Skeletal muscle satellite cell (primary cell): Measurements from ENCODE around the gene FAM110A.

Experiments
- H3K27me3 ChIP-seq: 2 replicates; pipeline ENCODE4 v1.7.0; 2013; ENCODE audit warnings: low read length; ENCODE audit not compliant: control insufficient read depth, insufficient read depth
- H3K36me3 ChIP-seq: 2 replicates; pipeline ENCODE4 v1.7.0; 2013; ENCODE audit warnings: mild to moderate bottlenecking, control low read depth, low read length; ENCODE audit not compliant: insufficient read depth
- H3K4me1 ChIP-seq: 2 replicates; pipeline ENCODE4 v1.7.0; 2013; ENCODE audit warnings: low read length; ENCODE audit not compliant: control insufficient read depth, insufficient read depth
- H3K4me2 ChIP-seq: 2 replicates; pipeline ENCODE4 v1.7.0; 2013; ENCODE audit warnings: mild to moderate bottlenecking, low read length
- H3K4me3 ChIP-seq: 2 replicates; pipeline ENCODE4 v1.7.0; 2013; ENCODE audit warnings: low read length
- H3K9ac ChIP-seq: 2 replicates; pipeline ENCODE4 v1.7.0; 2013; ENCODE audit warnings: mild to moderate bottlenecking, low read depth, low read length, moderate library complexity
- H3K9me3 ChIP-seq: replicated peaks from 2 replicates; pipeline ENCODE4 v1.7.0; 2013; ENCODE audit warnings: mild to moderate bottlenecking, control low read depth, low read length

FAM110A gene

GRCh38 chr20:815226-815625 lies 18.3 kb upstream of the FAM110A start:
- H3K4me2 ChIP-seq = no peak overlapping the region
- H3K9ac ChIP-seq = no peak overlapping the region
- H3K4me3 ChIP-seq = no peak overlapping the region
- no peaks in the 10 kb centered on the region for H3K4me1 ChIP-seq
- peaks cover 9% of the 10 kb centered on the region for H3K27me3 ChIP-seq
- H3K36me3 ChIP-seq = no peaks in the 10 kb centered on the region
- no peaks in the 10 kb centered on the region for H3K9me3 ChIP-seq

- H3K4me1 ChIP-seq = no peaks in the 10 kb centered on the region
- H3K9ac ChIP-seq = no peak overlapping the region
- H3K4me2 ChIP-seq = no peak overlapping the region
- no peak overlapping the region for H3K4me3 ChIP-seq
- H3K9me3 ChIP-seq = no peaks in the 10 kb centered on the region
- peaks cover 7% of the 10 kb centered on the region for H3K27me3 ChIP-seq
- H3K36me3 ChIP-seq = no peaks in the 10 kb centered on the region
Measured at GRCh38 chr20:815914-816606, 17.5 kb upstream of the FAM110A start.

- Histone ChIP-seq H3K9me3 (no peaks in the 10 kb centered on the region), H3K9ac (no peak overlapping the region), H3K4me1 (no peaks in the 10 kb centered on the region), H3K36me3 (no peaks in the 10 kb centered on the region), H3K27me3 (peaks cover 7% of the 10 kb centered on the region), H3K4me3 (no peak overlapping the region), H3K4me2 (no peak overlapping the region)
Measured at GRCh38 chr20:818001-818664, 15.4 kb upstream of the FAM110A start.

- Histone ChIP-seq H3K36me3 (no peaks in the 10 kb centered on the region), H3K9me3 (no peaks in the 10 kb centered on the region), H3K27me3 (no peaks in the 10 kb centered on the region), H3K4me1 (no peaks in the 10 kb centered on the region), H3K9ac (no peak overlapping the region), H3K4me3 (no peak overlapping the region), H3K4me2 (no peak overlapping the region)
Measured at GRCh38 chr20:819680-820322, 13.7 kb upstream of the FAM110A start.

- no peaks in the 10 kb centered on the region for H3K36me3 ChIP-seq
- no peaks in the 10 kb centered on the region for H3K9me3 ChIP-seq
- no peak overlapping the region for H3K4me2 ChIP-seq
- H3K9ac ChIP-seq = no peak overlapping the region
- H3K4me3 ChIP-seq = no peak overlapping the region
- H3K27me3 ChIP-seq = no peaks in the 10 kb centered on the region
- H3K4me1 ChIP-seq = no peaks in the 10 kb centered on the region
Measured at GRCh38 chr20:820323-820953, 13.1 kb upstream of the FAM110A start.

GRCh38 chr20:821046-821730 lies 12.3 kb upstream of the FAM110A start:
- H3K9me3 ChIP-seq = no peaks in the 10 kb centered on the region
- H3K4me2 ChIP-seq = no peak overlapping the region
- H3K36me3 ChIP-seq = no peaks in the 10 kb centered on the region
- H3K4me3 ChIP-seq = no peak overlapping the region
- H3K27me3 ChIP-seq = no peaks in the 10 kb centered on the region
- H3K9ac ChIP-seq = no peak overlapping the region
- H3K4me1 ChIP-seq = no peaks in the 10 kb centered on the region

GRCh38 chr20:821731-822065 lies 11.8 kb upstream of the FAM110A start:
- Histone ChIP-seq H3K4me1 (no peaks in the 10 kb centered on the region), H3K27me3 (no peaks in the 10 kb centered on the region), H3K9ac (no peak overlapping the region), H3K4me2 (no peak overlapping the region), H3K9me3 (no peaks in the 10 kb centered on the region), H3K4me3 (no peak overlapping the region), H3K36me3 (no peaks in the 10 kb centered on the region)

GRCh38 chr20:822651-823573 lies 10.6 kb upstream of the FAM110A start:
- Histone ChIP-seq H3K4me2 (no peak overlapping the region), H3K27me3 (no peaks in the 10 kb centered on the region), H3K36me3 (no peaks in the 10 kb centered on the region), H3K4me1 (no peaks in the 10 kb centered on the region), H3K4me3 (no peak overlapping the region), H3K9me3 (no peaks in the 10 kb centered on the region), H3K9ac (no peak overlapping the region)

GRCh38 chr20:823574-823902 lies 10.0 kb upstream of the FAM110A start:
- no peaks in the 10 kb centered on the region for H3K4me1 ChIP-seq
- no peaks in the 10 kb centered on the region for H3K9me3 ChIP-seq
- no peaks in the 10 kb centered on the region for H3K27me3 ChIP-seq
- H3K9ac ChIP-seq = no peak overlapping the region
- H3K36me3 ChIP-seq = no peaks in the 10 kb centered on the region
- H3K4me2 ChIP-seq = no peak overlapping the region
- H3K4me3 ChIP-seq = no peak overlapping the region

GRCh38 chr20:824490-824889 lies 9.0 kb upstream of the FAM110A start:
- Histone ChIP-seq H3K4me1 (peaks cover under 1% of the 10 kb centered on the region), H3K9me3 (no peaks in the 10 kb centered on the region), H3K9ac (no peak overlapping the region), H3K27me3 (no peaks in the 10 kb centered on the region), H3K36me3 (no peaks in the 10 kb centered on the region), H3K4me2 (no peak overlapping the region), H3K4me3 (no peak overlapping the region)
